K562 (cell line): Measurements from ENCODE around the gene RIT2. TPM values are rescaled to one million over a fixed set of nuclear protein-coding genes. Genes with fewer than 3 reads are reported as not detected.

Source experiments
- ATAC-seq: fragments of 200-7000 bp; cut with Tn5 transposase; 3 replicates; pipeline ENCODE4 v1.9.1; 2020; ENCODE audit warnings: moderate library complexity
- BruUV-seq: library from RNA; stranded (reverse); fragments of 400-500 nt; replicated peaks from 2 replicates; lab custom pipeline; 2021; lab: Mats Ljungman, UMichigan
- CTCF ChIA-PET: fragments of 300-600 bp; formaldehyde crosslinking; extraction: SDS; loops from one replicate; lab custom pipeline; 2021; ENCODE audit warnings: low intra/inter-chr PET ratio; lab: Yijun Ruan, JAX
- POLR2A ChIA-PET: fragments of 300-600, 350-650 bp; sonication (Branson Sonifier 250); formaldehyde crosslinking; extraction: SDS; loops from one replicate; lab custom pipeline; 2021; ENCODE audit warnings: antibody characterized with exemption, inconsistent platforms; lab: Yijun Ruan, JAX
- DNase-seq, 4 experiments: peaks; one replicate each; pipeline versions ENCODE4 v3.0.0 to v3.0.0-alpha.2; 2011 to 2018; ENCODE audit warnings: low spot score in 3 of 4, mixed read lengths in 3 of 4; ENCODE audit errors: extremely low read depth in 1 of 4
- FAIRE-seq: peaks from 2 replicates; lab custom pipeline; 2011; peaks lifted over from hg19 to GRCh38; lab: Jason Lieb, UNC
- H2AFZ ChIP-seq: 2 replicates; pipeline ENCODE4 v1.6.0; 2011; ENCODE audit warnings: low read depth, low read length, control low read depth, inconsistent platforms
- H3K27ac ChIP-seq: fragments of 200-600 bp; 3 replicates; pipeline ENCODE4 v1.8.0; 2011; ENCODE audit warnings: low read depth, mild to moderate bottlenecking, control low read depth, inconsistent platforms, low read length, moderate library complexity, mixed read lengths; ENCODE audit errors: extremely low read depth
- H3K27me3 ChIP-seq, 2 experiments: fragments of 300-600 bp in 1 of 2; 2 replicates in 1 of 2; 3 replicates in 1 of 2; pipeline versions ENCODE4 v1.6.0 to v1.8.0; 2011; ENCODE audit warnings: inconsistent platforms in 2 of 2, low read length in 2 of 2, mild to moderate bottlenecking in 1 of 2, mixed read lengths in 1 of 2, moderate library complexity in 1 of 2; ENCODE audit not compliant: control insufficient read depth in 2 of 2, insufficient read depth in 2 of 2
- H3K36me3 ChIP-seq: fragments of 300-600 bp; 3 replicates; pipeline ENCODE4 v1.8.0; 2011; ENCODE audit warnings: mild to moderate bottlenecking, low read length, inconsistent platforms; ENCODE audit not compliant: control insufficient read depth, insufficient read depth
- H3K4me1 ChIP-seq, 2 experiments: fragments of 200-600 bp in 1 of 2; replicated peaks in 1 of 2; 2 replicates in 1 of 2; 3 replicates in 1 of 2; pipeline versions ENCODE4 v1.5.1 to v1.8.0; 2011; ENCODE audit warnings: inconsistent platforms in 2 of 2, low read length in 2 of 2, mild to moderate bottlenecking in 1 of 2, mixed read lengths in 1 of 2, moderate library complexity in 1 of 2; ENCODE audit not compliant: control insufficient read depth in 2 of 2, insufficient read depth in 2 of 2
- H3K4me2 ChIP-seq: 2 replicates; pipeline ENCODE4 v1.6.1; 2011; ENCODE audit warnings: low read length, control low read depth, inconsistent platforms, mixed read lengths; ENCODE audit not compliant: insufficient read depth
- H3K4me3 ChIP-seq: fragments of 200-600 bp; sonication (generic), shearing (Covaris generic); 2 replicates; pipeline ENCODE4 v1.5.1; 2016; ENCODE audit warnings: control low read depth, inconsistent platforms
- H3K79me2 ChIP-seq: fragments of 200-600 bp; 3 replicates; pipeline ENCODE4 v1.8.0; 2011; ENCODE audit warnings: low read length, inconsistent platforms; ENCODE audit not compliant: control insufficient read depth, insufficient read depth
- H3K9ac ChIP-seq, 2 experiments: 2 replicates each; pipeline versions ENCODE4 v1.6.0 to v1.6.1; 2011; ENCODE audit warnings: low read depth in 2 of 2, low read length in 2 of 2, control low read depth in 1 of 2, inconsistent platforms in 1 of 2, mild to moderate bottlenecking in 1 of 2, mixed read lengths in 1 of 2; ENCODE audit not compliant: insufficient read depth in 1 of 2
- H3K9me1 ChIP-seq: one replicate; pipeline ENCODE4 v1.6.0; 2011; ENCODE audit warnings: inconsistent platforms, mild to moderate bottlenecking, low read length, moderate library complexity; ENCODE audit not compliant: control insufficient read depth, insufficient read depth
- H3K9me3 ChIP-seq: replicated peaks from 2 replicates; pipeline ENCODE4 v1.5.1; 2011; ENCODE audit warnings: low read depth, low read length, inconsistent platforms; ENCODE audit not compliant: control insufficient read depth, insufficient read depth
- H4K20me1 ChIP-seq: replicated peaks from 2 replicates; pipeline ENCODE4 v1.6.1; 2011; ENCODE audit warnings: low read length, inconsistent platforms, mixed read lengths; ENCODE audit not compliant: control insufficient read depth, insufficient read depth
- CAMTA2 ChIP-seq: fragments of 250-450 bp; sonication (Bioruptor Pico); conservative IDR thresholded peaks from 2 replicates; pipeline ENCODE4 v1.5.1; 2022
- DACH1 ChIP-seq: fragments of 450-650 bp; IDR thresholded peaks from 2 replicates; pipeline ENCODE4 v1.6.1; 2018; ENCODE audit not compliant: partially characterized antibody
- GATA2 ChIP-seq: sonication (generic); formaldehyde crosslinking; IDR thresholded peaks from 2 replicates; pipeline ENCODE4 v1.4.0; 2020; ENCODE audit warnings: mild to moderate bottlenecking, missing genetic modification reagents
- HLTF ChIP-seq: fragments of 450-650 bp; IDR thresholded peaks from 2 replicates; pipeline ENCODE4 v1.6.1; 2016
- IRF2 ChIP-seq: sonication (generic); formaldehyde crosslinking; IDR thresholded peaks from 2 replicates; pipeline ENCODE4 v1.8.1; 2022; ENCODE audit warnings: mild to moderate bottlenecking, missing genetic modification reagents
- KDM2B ChIP-seq: fragments of 250-450 bp; sonication (Bioruptor Pico); IDR thresholded peaks from 2 replicates; pipeline ENCODE4 v1.8.0; 2021; ENCODE audit warnings: mild to moderate bottlenecking, moderate library complexity
- MAFF ChIP-seq: IDR thresholded peaks from 2 replicates; pipeline ENCODE4 v1.6.1; 2012; ENCODE audit warnings: low read length, improper control_type of control experiment
- MCM2 ChIP-seq: fragments of 450-650 bp; IDR thresholded peaks from 2 replicates; pipeline ENCODE4 v1.6.1; 2017; ENCODE audit warnings: low read depth, mild to moderate bottlenecking
- PHF8 ChIP-seq: fragments of 200-600 bp; sonication (generic); IDR thresholded peaks from 2 replicates; pipeline ENCODE4 v1.6.1; 2012; ENCODE audit warnings: mixed run types, mild to moderate bottlenecking, inconsistent platforms, low read length, moderate library complexity, borderline replicate concordance
- RFX1 ChIP-seq: fragments of 450-650 bp; IDR thresholded peaks from 2 replicates; pipeline ENCODE4 v1.6.1; 2016; ENCODE audit warnings: mild to moderate bottlenecking, moderate library complexity
- RNF2 ChIP-seq: sonication (generic); IDR thresholded peaks from 2 replicates; pipeline ENCODE4 v1.6.1; 2016
- SNAPC5 ChIP-seq: fragments of 250-450 bp; sonication (Bioruptor Pico); IDR thresholded peaks from 2 replicates; pipeline ENCODE4 v1.8.0; 2021; ENCODE audit warnings: moderate library complexity, mild to moderate bottlenecking, inconsistent platforms
- STAG1 ChIP-seq: sonication (generic); formaldehyde crosslinking; IDR thresholded peaks from 2 replicates; pipeline ENCODE4 v1.5.0; 2020; ENCODE audit warnings: missing genetic modification reagents, borderline replicate concordance
- TAF1 ChIP-seq: IDR thresholded peaks from 2 replicates; pipeline ENCODE4 v1.6.1; 2011; ENCODE audit warnings: mild to moderate bottlenecking, low read length, moderate library complexity; ENCODE audit not compliant: insufficient read depth, control insufficient read depth, severe bottlenecking; ENCODE audit errors: extremely low read depth
- WHSC1 ChIP-seq: IDR thresholded peaks from one replicate; pipeline ENCODE4 v1.6.1; 2012; ENCODE audit warnings: low read length, control low read depth, inconsistent platforms
- ZNF57 ChIP-seq: fragments of 450-650 bp; formaldehyde crosslinking; IDR thresholded peaks from 2 replicates; pipeline ENCODE4 v1.4.0; 2020; ENCODE audit warnings: mild to moderate bottlenecking, moderate library complexity
- WGBS: fragments of 100-300 bp; shearing (Covaris generic); methylation state at CpG from one replicate; pipeline ENCODE4 v1.1.6; 2016; ENCODE audit warnings: low coverage, mixed read lengths; ENCODE audit not compliant: insufficient coverage; ENCODE audit errors: missing lambda C conversion rate; 5-methylcytosine and 5-hydroxymethylcytosine counted together
- in situ Hi-C: fragments of 300-500 bp; cut with MboI; formaldehyde crosslinking; loops from 4 replicates; pipeline ENCODE4 v1.15.0; 2018; ENCODE audit warnings: inconsistent platforms, mixed read lengths
- intact Hi-C: fragments of 100-400 bp; cut with micrococcal nuclease; formaldehyde crosslinking; loops from 2 replicates; pipeline ENCODE4 v1.14.2; 2022
- polyA plus RNA-seq, 8 experiments: library from polyadenylated mRNA; depleted of rRNA in 4 of 8; stranded (reverse) in 5 of 8; unstranded in 3 of 8; fragments of >200 nt; fragmentation: Nextera tagmentation in 2 of 8; fragmentation: Illumina TruSeq in 1 of 8; extraction: Ambion mirVana in 2 of 8; extraction: Trizol in 1 of 8; gene quantifications; 2 replicates each; pipeline versions ENCODE4 v1.2.1 to v1.2.3, GENCODE V29; 2011 to 2014; ENCODE audit warnings: inconsistent platforms in 1 of 8, missing spikeins in 1 of 8
- total RNA-seq, 7 experiments: library from RNA; depleted of rRNA in 6 of 7; stranded (reverse); fragments of >200 nt in 6 of 7; fragmentation: Illumina TruSeq in 2 of 7; extraction: Trizol in 2 of 7; gene quantifications; 2 replicates each; pipeline versions ENCODE4 v1.2.1 to v1.2.3, GENCODE V29; 2011 to 2021; ENCODE audit warnings: low replicate concordance in 1 of 7

Gene RIT2
- total and polyA plus RNA-seq, 9 of the 15 experiments (the other 6 are each of a cell fraction or from before 2014, with no cell fraction given), result not detected

DNA sequence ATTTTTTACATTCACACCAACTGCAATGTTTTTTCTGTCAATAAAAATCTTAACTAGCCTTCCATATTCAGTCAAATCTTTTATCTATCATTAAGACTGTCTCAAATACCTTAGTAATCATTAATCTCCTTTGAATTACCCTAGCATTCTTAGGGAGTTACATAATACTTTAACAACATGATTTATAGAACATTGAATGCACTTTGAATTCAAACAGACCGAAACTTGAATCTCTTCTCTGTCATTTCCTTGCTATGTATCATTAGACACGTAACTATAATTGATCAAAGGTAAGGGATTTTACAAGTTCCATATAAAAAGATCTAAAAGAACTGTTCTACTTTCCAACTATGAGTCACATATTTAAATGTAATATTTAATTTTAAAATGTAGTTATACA, 330.9 kb downstream of the RIT2 start:
- Histone ChIP-seq H3K27ac (no peak overlapping the region), H3K9ac (no peak overlapping the region), H2AFZ (no peak overlapping the region), H3K4me1 (no peaks in the 10 kb centered on the region), H3K36me3 (no peaks in the 10 kb centered on the region), H3K4me3 (no peak overlapping the region), H3K27me3 (no peaks in the 10 kb centered on the region), H3K4me2 (no peak overlapping the region), H3K9me3 (no peaks in the 10 kb centered on the region), H4K20me1 (no peaks in the 10 kb centered on the region), H3K9me1 (no peaks in the 10 kb centered on the region), H3K79me2 (no peaks in the 10 kb centered on the region)
- intact Hi-C loops (no loop called here), in situ Hi-C loops (no loop called here)
- WGBS, result 0% methylated on average over 2 of the region's 2 CpGs
- CTCF ChIA-PET, result no interaction called here
- POLR2A ChIA-PET, result no interaction called here
- ATAC-seq, result no peak
- BruUV-seq, result no TSS peak
- TF ChIP-seq RFX1 (no peak), RNF2 (no peak), CAMTA2 (CRISPR knock-in tag) (no peak), ZNF57 (CRISPR knock-in tag) (no peak), IRF2 (no peak), STAG1 (CRISPR knock-in tag) (no peak), TAF1 (no peak), MAFF (no peak), PHF8 (no peak), MCM2 (no peak), DACH1 (no peak), KDM2B (CRISPR knock-in tag) (no peak), SNAPC5 (CRISPR knock-in tag) (no peak), HLTF (no peak), WHSC1 (no peak), GATA2 (no peak)
- no peak for FAIRE-seq
- no peak for DNase-seq
